GF-D8 (cell line): ENCODE measurements around the gene KRTDAP.

ENCODE experiments used
- DNase-seq: peaks from one replicate; lab custom pipeline; 2025; lab: John Stamatoyannopoulos, UW

Gene KRTDAP

GRCh38 chr19:35512831-35513627 is 22.8 kb upstream of the KRTDAP start:
- DNase-seq = no peak

GRCh38 chr19:35511337-35511736 is 21.1 kb upstream of the KRTDAP start:
- no peak for DNase-seq

GRCh38 chr19:35510626-35510964 is 20.3 kb upstream of the KRTDAP start:
- no peak for DNase-seq

- no peak for DNase-seq
These were observed 19.8 kb upstream of the KRTDAP start for GRCh38 chr19:35509861-35510625.

GRCh38 chr19:35509018-35509652 is 18.9 kb upstream of the KRTDAP start:
- DNase-seq = no peak

- no peak for DNase-seq
These were observed 17.9 kb upstream of the KRTDAP start for GRCh38 chr19:35508129-35508528.

- no peak for DNase-seq
These were observed 17.3 kb upstream of the KRTDAP start for GRCh38 chr19:35507561-35507960.

- DNase-seq = no peak
These were observed 15.7 kb upstream of the KRTDAP start for GRCh38 chr19:35506011-35506410.

- no peak for DNase-seq
These were observed 12.5 kb upstream of the KRTDAP start for GRCh38 chr19:35502751-35503150.

GRCh38 chr19:35501684-35502083 is 11.4 kb upstream of the KRTDAP start:
- DNase-seq = no peak

GRCh38 chr19:35500611-35501010 is 10.3 kb upstream of the KRTDAP start:
- DNase-seq = no peak

GRCh38 chr19:35498984-35499527 is 8.8 kb upstream of the KRTDAP start:
- no peak for DNase-seq

- DNase-seq = no peak
These were observed 8.0 kb upstream of the KRTDAP start for GRCh38 chr19:35498220-35498619.

GRCh38 chr19:35497406-35497805 is 7.1 kb upstream of the KRTDAP start:
- no peak for DNase-seq

GRCh38 chr19:35495107-35496064 is 5.1 kb upstream of the KRTDAP start:
- DNase-seq = no peak

GRCh38 chr19:35493971-35494370 is 3.7 kb upstream of the KRTDAP start:
- DNase-seq = no peak

GRCh38 chr19:35491836-35492360 is 1.6 kb upstream of the KRTDAP start:
- DNase-seq = no peak

GRCh38 chr19:35488677-35489076 is 1.6 kb downstream of the KRTDAP start:
- DNase-seq = no peak

- DNase-seq = no peak
These were observed 2.5 kb downstream of the KRTDAP start for GRCh38 chr19:35487656-35488182.

- no peak for DNase-seq
These were observed 4.0 kb downstream of the KRTDAP start for GRCh38 chr19:35486268-35486708.
